ENCODE measurements around the gene NUP93. TPM values are rescaled to one million over a fixed set of nuclear protein-coding genes. Genes with fewer than 3 reads are reported as not detected.

Gene NUP93
- polyA plus RNA-seq, 4 donors, result 50.1 to 94.4 (median 79.9) TPM

DNA sequence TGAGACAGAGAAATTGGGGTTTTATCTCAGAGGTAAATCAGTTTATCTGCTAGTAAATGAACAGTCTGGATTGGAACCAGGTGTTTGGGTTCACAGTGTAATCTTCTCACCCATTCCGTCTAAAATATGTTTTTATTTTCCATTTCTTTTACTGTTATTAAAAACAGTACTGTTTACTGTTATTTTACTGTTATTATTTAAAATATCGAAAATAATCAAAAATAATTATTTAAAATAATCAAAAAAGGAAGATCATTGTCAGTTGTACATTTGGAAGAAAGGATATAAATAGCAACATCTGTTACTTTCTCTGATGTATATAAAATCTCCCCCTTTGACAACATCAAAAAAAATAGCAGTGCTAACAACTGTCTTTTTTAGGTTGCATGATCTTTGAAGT lies 11.5 kb downstream of the NUP93 start:
- no peak for DNase-seq (ENCODE audit: low read depth in 4 of 4, low spot score in 3 of 4)

DNA sequence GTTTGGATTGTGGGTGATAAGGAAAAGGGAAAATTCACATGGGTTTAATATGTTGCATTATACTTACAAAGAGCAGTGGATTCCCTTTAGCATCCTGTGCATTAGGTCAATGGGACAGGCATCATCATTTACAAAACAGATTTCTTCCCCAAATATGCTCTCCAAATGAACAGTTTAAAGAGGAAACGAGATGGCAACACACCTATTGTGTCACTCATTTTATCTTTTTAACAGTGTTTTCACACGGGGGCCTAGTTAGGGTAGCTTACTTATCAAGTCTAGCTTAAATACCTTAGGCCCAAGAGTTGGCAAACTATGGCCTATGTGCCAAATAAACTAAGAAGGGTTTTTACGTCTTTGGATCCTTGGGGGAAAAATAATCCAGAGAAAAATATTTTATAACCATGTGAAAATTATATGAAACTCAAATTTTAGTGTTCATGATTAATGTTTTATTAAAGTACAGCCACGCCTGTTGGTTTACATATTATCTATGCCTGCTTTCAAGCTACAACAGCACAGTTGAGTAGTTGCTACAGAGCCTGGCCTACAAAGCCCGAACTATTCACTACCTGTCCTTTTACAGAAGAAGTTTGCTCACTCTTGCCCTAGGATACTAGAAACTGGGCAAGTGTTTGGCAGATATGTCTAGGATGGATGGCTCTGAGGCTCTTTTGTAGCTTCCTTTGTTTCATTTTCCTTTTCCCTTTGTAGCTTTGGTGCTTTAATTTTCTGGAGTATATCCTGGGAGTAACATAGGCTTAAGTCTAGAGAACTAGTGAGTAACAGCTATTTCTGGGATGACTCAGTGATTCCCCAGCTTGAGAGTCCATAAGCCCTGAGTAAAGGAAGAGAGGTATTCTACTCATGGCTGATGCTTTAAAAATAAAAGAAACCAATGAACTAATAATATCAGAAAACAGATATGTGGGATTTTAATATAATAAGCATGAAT lies 12.4 kb downstream of the NUP93 start:
- no peak for DNase-seq (ENCODE audit: low read depth in 4 of 4, low spot score in 3 of 4)

DNA sequence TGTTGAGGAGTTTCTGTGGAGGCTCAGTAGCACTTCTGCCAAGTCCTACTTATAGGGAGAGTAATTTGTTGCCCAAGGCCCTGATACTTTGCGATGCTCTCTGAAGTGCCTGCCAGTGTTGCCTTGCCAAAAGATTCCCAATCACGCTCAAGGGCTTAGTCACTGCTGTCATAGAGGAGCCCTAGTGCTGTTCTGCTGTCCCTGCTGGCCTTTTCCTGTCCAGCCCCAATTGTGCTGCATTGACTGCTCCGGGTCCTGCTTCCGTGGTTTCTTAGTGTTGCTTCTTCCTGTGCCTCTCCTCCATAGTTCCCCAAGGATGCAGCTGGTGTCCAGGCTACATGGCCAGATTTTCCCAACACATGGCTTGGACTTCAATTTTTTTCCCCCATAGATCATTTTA lies 13.9 kb downstream of the NUP93 start:
- no peak for DNase-seq (ENCODE audit: low read depth in 4 of 4, low spot score in 3 of 4)

DNA sequence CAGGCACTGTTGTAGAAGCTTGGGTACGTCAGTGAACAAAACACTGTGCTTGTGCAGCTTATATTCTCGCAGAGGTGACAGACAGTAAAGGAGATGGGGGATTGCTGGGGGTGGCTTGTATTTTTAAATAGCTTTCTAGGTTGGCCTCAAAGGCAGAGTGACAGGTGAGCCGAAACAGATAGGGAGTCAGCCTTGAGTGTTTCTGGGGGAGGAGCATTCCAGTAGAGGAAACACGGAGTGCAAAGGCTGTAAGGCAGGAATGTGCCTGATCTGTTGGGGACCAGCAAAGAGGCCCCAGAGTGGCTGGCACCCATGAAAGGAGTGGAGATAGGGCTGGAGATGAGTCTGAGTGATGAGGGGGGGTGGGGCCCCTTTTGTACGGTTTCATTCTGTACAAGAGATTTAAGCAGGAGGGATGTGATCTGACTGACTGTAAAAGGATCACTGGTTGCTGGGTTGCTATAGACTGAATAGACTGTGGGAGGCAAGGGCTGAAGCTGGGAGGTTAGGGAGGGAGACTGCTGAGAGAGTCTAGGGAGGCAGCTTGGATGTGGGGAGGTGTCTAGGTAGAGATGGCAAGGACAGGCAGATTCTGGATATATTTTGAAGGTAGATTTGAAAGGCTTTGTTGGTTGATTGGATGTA lies 15.2 kb downstream of the NUP93 start:
- no peak for DNase-seq (ENCODE audit: low read depth in 4 of 4, low spot score in 3 of 4)

DNA sequence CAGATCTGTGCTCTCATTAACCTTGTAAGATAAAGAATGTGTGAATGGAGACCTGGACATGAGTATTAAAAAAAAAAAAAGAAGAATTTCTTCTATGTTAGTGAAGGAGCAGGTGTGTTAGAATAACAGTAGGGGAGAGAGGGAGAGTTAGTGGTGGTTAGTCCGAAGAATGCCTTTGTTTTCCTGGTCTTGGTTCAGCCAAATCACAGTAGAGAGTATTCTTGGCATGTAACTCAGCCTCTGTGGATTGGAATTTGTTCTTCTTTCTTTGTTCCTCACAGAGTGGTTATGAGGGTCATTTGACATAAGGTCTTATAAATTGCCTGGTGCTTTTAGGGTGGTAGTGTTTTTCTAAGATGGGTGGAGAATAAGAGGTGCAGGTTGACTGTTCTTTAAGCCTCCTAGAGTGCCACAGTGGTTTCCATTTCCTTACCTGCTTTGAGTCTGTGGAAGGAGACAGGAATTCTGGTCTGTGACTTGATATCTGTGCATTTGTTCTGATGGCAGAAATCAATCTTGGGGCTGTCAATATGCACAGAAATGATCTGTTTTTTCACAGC lies 17.6 kb downstream of the NUP93 start:
- no peak for DNase-seq (ENCODE audit: low read depth in 4 of 4, low spot score in 3 of 4)

DNA sequence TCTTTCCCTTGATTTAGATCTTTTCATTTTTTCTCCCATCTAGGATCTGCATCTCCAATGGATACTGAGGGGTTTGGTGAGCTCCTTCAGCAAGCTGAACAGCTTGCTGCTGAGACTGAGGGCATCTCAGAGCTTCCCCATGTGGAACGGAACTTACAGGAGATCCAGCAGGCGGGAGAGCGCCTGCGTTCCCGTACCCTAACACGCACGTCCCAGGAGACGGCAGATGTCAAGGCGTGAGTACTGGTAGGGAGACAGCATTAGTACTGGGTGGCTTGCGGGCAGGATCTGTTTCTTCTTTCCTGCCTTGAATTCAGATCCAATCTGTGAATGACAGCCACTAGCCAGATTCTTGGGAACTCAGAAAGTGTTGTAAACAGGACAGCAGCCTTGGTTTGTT lies 18.3 kb downstream of the NUP93 start:
- DNase-seq (ENCODE audit: low read depth in 4 of 4, low spot score in 3 of 4), result no peak

DNA sequence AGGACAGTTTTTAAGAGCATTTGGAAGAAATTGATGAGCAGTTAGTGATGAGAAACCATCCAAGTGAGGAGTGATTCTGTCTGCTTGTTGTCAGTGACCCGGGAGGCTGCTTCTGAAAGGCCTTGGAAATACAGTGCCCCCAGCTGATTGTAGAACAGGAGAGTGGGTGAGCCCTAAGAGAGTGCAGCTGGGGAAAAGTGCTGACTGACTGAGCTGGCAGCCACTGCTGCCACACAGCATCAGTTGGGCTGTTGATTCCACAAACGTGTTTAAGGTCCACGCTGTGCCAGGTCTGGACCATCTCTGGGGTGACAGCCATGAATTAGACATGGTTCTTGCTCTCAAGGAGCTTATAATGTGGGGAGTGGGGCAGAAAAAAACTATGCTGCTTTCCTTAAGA lies 18.9 kb downstream of the NUP93 start:
- no peak for DNase-seq (ENCODE audit: low read depth in 4 of 4, low spot score in 3 of 4)

DNA sequence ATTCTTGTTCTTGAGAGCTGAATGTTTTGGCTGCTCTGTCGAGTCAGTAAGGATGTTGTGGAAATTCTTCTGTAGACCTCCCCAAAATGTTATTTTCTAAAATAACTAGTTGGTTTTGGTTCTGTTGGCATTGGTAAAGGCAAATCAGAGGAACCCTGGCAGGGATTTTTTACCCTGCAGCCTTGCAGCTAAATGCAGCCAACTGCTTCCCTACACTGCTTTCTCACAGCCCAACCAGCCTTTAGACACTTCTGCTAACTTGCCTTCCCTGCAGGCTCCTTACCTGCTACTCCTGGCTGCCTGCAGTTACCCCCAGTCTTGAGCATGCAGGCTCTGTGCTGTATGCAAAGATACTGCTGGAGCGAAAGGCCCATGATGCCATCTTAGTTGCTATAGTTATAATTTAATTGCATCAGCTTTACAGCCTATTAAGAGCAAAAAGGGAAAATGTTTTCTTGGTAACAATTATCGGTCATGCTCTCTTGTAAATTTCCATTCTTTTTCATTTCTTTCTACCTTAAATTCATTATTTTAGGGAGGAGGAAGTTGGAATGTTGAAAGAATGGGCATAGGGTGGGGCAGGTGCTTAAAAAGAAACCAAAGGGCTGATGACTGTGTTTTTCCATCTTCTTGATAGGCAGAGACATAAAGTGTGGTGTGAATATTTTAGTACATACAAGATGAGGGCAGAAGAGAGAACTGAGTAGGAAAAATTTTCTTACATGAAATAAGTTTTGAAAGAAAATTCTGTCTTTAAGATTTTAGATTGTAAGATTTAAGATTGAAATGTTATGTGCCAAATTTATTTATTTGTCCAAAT lies 20.0 kb downstream of the NUP93 start:
- DNase-seq (ENCODE audit: low read depth in 4 of 4, low spot score in 3 of 4), result no peak

DNA sequence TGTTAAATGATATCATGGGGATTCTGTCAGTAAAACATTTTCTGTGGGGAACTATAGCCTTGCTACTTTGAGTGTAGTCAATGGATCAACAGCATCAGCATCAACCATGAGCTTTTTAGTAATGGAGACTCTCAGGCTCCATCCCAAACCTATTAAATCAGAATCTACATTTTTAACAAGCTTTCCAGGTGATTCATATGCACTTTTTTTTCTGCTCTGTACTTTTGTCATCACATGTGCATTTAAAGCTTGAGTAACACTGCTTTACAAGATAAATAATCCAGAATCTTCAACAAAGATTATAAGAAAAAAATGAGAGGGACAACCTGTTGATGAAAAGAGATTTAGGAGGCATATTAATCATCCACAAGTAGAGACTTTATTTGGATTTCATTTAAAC lies 23.5 kb downstream of the NUP93 start:
- no peak for DNase-seq (ENCODE audit: low read depth in 4 of 4, low spot score in 3 of 4)

DNA sequence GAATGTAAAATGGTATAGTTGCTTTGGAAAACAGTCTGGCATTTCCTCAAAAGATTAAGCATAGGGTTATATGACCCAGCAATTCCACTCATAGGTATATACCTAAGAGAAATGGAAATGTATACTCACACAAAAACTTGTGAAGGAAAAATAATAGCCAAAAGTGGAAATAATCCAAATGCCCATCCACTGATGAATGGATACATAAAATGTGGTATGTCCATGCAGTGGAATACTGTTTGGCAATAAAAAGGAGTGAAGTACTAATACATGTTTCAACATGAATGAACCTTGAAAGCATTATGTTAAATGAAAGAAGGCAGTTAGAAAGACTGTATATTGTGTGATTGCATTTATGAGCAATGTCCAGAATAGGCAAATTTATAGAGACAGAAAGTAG lies 25.1 kb downstream of the NUP93 start:
- DNase-seq (ENCODE audit: low read depth in 4 of 4, low spot score in 3 of 4), result no peak

DNA sequence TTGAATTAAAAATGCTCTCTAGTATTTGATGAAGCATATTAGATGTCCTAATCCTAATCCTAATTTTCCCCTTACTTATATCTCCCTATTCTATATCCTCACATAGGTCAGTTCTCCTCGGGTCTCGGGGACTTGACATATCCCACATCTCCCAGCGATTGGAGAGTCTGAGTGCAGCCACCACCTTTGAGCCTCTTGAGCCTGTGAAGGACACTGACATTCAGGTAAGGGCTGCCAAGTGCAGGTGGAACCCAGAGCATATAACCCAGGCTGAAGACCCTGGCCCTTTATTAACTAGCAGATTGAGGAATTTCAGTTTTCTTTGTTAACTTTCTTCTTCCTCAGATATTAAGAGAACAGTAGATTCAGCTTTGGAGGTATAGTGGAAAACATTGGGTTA lies 28.5 kb downstream of the NUP93 start:
- DNase-seq (ENCODE audit: low read depth in 4 of 4, low spot score in 3 of 4), result no peak

DNA sequence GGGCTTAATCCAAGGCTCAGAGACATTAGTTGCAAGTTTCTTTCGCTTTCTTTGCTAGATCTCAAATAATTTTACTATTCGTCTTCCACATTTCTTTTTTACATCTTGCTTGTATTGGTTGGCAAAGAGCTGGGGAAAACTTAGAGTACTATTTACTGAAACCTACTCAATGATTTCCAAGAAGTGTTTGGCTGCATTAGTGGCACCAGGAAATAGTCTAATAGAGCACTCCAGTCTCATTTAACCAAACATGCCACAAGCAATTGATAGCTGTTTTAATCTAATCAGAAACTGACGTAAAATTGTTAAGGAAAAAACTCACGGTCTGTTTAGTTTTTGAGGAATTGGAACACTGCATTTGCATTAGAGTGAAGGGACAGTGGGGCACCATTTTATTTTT lies 29.0 kb downstream of the NUP93 start:
- no peak for DNase-seq (ENCODE audit: low read depth in 4 of 4, low spot score in 3 of 4)

DNA sequence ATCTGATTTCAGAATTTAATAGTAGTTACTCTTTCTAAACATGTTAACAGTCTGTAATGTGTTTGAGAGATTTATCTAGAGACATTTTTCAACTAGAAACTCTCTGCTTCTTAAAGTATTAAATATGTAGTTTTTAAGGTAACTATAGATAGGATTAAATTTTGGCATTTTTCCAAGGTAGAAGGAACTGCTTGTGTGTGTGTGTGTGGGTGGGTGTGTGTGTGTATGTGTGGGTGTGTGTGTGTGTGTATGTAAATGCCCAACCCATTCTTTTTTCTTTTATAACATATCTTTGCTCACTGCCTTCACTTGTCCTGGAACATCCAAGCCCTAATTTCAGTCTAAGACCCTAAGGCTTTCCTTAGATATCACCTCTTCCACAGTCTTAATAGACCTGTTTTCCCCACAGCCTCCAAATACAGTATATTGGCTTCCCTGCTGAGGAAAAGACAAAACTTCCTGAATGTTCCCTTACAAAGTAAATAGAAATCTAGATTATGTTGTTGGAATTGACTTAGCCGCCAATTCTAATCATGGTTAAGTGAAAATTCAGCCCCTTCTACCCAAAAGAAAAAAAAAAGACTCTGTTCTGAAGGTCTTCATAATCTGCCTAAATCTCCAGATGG lies 33.5 kb downstream of the NUP93 start:
- DNase-seq (ENCODE audit: low read depth in 4 of 4, low spot score in 3 of 4), result no peak

DNA sequence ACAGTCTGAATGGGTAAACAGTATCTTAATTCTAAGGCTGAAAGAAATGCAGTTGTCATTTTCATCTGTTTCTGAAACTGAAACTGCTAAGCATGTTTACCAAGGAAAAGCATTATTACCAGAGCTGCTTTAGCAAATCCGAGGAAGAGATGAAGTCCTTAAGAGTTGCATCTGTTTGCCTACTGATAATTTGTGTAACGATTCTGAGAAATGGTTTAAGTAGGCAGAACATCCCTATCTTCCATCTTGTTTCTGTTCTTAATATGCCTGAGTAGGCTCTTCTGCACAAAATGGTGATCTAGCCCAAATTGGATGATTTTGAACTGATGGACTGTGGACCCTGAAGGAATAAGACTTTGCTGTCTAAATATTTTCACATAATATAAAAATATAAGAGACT lies 34.9 kb downstream of the NUP93 start:
- no peak for DNase-seq (ENCODE audit: low read depth in 4 of 4, low spot score in 3 of 4)

DNA sequence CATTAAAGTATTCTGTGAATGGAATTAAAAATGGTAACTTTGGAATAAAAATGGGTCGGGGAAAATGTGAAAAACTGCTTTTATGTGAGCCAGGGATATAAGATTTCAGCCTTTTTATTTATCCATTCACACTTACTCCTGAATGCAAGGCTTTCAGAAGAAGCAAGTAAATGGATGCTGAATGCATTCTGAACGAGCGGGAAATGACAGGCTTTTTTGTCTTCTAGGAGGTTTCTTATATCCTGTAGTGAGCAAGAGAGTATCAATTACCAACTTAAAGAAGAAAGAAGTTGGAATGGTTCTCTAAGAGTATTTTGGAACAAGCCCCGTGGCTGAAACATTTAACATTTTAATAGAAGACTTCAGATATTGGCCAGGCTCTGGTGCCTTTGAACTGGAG lies 36.0 kb downstream of the NUP93 start:
- no peak for DNase-seq (ENCODE audit: low read depth in 4 of 4, low spot score in 3 of 4)

DNA sequence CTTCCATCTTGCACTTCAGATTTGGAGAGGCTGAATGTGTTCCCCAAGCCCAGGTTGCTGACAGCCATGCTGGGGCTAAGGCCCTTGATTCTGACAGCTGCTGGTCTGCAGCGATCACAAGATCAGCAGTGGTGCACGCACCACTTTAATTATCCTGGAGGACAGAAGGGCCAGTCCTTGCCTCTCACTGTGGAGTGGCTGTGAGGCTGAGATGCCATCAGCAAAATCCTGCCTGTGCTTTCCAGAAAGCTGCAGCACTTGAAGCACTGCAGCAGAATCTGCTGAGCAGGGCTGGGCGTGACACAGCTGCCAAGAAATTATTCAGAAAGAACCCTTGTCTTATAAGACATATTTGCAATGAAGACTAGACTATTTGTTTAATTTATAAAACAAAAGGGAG lies 37.1 kb downstream of the NUP93 start:
- no peak for DNase-seq (ENCODE audit: low read depth in 4 of 4, low spot score in 3 of 4)

DNA sequence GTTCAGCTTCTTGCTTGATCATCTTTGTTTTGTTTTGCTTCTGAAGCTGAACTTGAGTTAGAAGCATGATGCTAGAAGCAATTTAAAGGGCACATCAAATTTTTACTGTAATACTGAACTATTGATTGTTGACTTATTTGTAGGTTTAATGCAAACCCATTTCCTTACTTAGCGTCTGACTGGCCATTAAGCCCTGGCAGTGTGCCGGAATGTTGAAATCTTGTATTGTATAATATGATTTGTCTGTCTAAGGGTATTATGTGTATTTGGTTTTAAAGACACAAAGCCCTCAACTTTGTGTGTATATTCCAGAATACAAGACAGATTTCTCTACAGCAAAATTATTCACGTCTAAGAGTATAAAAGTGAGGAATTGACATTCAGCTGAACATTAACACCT lies 39.7 kb downstream of the NUP93 start:
- no peak for DNase-seq (ENCODE audit: low read depth in 4 of 4, low spot score in 3 of 4)

DNA sequence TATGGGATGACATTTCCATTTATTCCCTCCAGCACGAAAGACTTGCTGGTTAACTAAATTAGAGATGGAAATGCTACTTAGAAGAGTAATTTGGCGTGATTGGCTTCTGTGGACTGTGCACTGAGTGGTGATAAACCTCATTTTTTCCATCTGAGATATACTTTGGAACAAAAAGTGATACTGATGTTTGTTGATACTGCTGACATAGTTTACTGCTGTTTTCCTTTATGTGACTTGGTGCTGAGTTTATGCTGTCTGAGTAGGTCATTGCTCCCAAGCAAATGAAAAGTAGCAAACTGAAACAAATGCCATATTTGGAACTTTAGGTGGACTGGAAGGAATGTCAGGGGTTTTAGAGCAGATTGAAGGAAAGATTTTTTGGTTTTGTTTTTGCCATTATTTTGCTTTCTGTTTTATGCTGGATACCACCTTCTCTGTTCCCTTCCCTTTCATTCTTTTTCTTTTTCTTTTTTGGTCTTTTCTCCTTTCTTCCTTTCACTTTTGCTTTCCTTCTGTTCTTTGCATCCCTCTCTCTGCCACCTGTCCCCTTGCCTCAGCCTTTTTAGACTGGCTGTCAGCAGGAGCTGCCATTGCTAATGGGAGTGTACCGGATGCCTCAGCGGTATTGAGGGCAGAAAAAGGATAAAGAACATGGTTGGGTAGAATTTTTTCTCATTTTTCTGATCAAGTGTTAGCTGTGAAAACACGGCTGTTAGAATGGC lies 41.8 kb downstream of the NUP93 start:
- no peak for DNase-seq (ENCODE audit: low read depth in 4 of 4, low spot score in 3 of 4)

DNA sequence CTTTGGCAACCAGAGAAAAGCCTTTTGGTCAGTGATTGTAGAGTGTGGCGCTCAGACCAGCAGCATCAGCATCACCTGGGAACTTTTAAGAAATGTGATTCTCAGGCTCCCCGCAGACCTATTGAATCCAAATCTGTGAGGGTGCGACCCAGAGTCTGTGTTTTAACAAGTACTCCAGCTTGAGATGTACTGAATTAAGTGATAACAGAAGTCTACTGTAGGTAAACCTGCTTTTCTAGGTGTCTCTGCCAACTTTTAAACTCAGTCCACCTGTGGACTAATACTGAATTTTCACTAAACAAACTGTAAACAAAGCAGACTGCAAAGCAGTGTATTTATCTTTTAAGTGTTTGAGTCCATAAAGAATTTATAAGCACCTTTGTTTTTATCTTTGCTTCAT lies 43.6 kb downstream of the NUP93 start:
- no peak for DNase-seq (ENCODE audit: low read depth in 4 of 4, low spot score in 3 of 4)

Measured in left renal pelvis (tissue), 4 donors.